ENCODE measurements around the gene CTIF.

The CTIF gene

GRCh38 chr18:48724442-48724841 lies 185.6 kb downstream of the CTIF start:
- peaks cover 31% of the 10 kb centered on the region for H3K4me1 Mint-ChIP-seq
- no peak for DNase-seq
- peaks cover 22% of the 10 kb centered on the region for H3K9me3 Mint-ChIP-seq
- H3K36me3 Mint-ChIP-seq (ENCODE audit: low read depth), result peaks cover 32% of the 10 kb centered on the region
- peak overlapping the region; percentile 49 for H3K27ac Mint-ChIP-seq
- peaks cover 10% of the 10 kb centered on the region for H3K27me3 Mint-ChIP-seq (ENCODE audit: low read depth, poor library complexity)
- no peak overlapping the region for H3K4me3 Mint-ChIP-seq
- TF ChIP-seq CTCF (IDR thresholded peaks at IDR 0.05), result no peak

- Mint-ChIP-seq H3K4me3 (no peak overlapping the region), H3K9me3 (peaks cover 22% of the 10 kb centered on the region), H3K27me3 (ENCODE audit: low read depth, poor library complexity) (peaks cover 10% of the 10 kb centered on the region), H3K4me1 (peaks cover 32% of the 10 kb centered on the region), H3K36me3 (ENCODE audit: low read depth) (peaks cover 31% of the 10 kb centered on the region), H3K27ac (peak overlapping the region; percentile 49)
- no peak for DNase-seq
- no peak for TF ChIP-seq CTCF (IDR thresholded peaks at IDR 0.05)
Observed at GRCh38 chr18:48724939-48725338, 186.1 kb downstream of the CTIF start.

GRCh38 chr18:48725562-48725961 lies 186.7 kb downstream of the CTIF start:
- Mint-ChIP-seq H3K27me3 (ENCODE audit: low read depth, poor library complexity) (peaks cover 10% of the 10 kb centered on the region), H3K36me3 (ENCODE audit: low read depth) (peaks cover 31% of the 10 kb centered on the region), H3K27ac (peak overlapping the region; percentile 44), H3K4me3 (no peak overlapping the region), H3K9me3 (peaks cover 22% of the 10 kb centered on the region), H3K4me1 (peaks cover 25% of the 10 kb centered on the region)
- TF ChIP-seq CTCF (IDR thresholded peaks at IDR 0.05), result no peak
- no peak for DNase-seq

- DNase-seq, result no peak
- no peak for TF ChIP-seq CTCF (IDR thresholded peaks at IDR 0.05)
- H3K4me1 Mint-ChIP-seq, result peaks cover 28% of the 10 kb centered on the region
- H3K27me3 Mint-ChIP-seq (ENCODE audit: low read depth, poor library complexity), result peaks cover 10% of the 10 kb centered on the region
- peaks cover 31% of the 10 kb centered on the region for H3K36me3 Mint-ChIP-seq (ENCODE audit: low read depth)
- H3K27ac Mint-ChIP-seq, result no peak overlapping the region
- peaks cover 22% of the 10 kb centered on the region for H3K9me3 Mint-ChIP-seq
- H3K4me3 Mint-ChIP-seq, result no peak overlapping the region
Observed at GRCh38 chr18:48727681-48728080, 188.8 kb downstream of the CTIF start.

- H3K36me3 Mint-ChIP-seq (ENCODE audit: low read depth), result peaks cover 31% of the 10 kb centered on the region
- no peak for TF ChIP-seq CTCF (IDR thresholded peaks at IDR 0.05)
- H3K27me3 Mint-ChIP-seq (ENCODE audit: low read depth, poor library complexity), result peaks cover 10% of the 10 kb centered on the region
- peaks cover 22% of the 10 kb centered on the region for H3K9me3 Mint-ChIP-seq
- H3K4me1 Mint-ChIP-seq, result peaks cover 34% of the 10 kb centered on the region
- H3K27ac Mint-ChIP-seq, result no peak overlapping the region
- H3K4me3 Mint-ChIP-seq, result no peak overlapping the region
- no peak for DNase-seq
Observed at GRCh38 chr18:48728204-48728833, 189.5 kb downstream of the CTIF start.

- Mint-ChIP-seq H3K27ac (peak overlapping the region; percentile 88), H3K4me3 (no peak overlapping the region), H3K27me3 (ENCODE audit: low read depth, poor library complexity) (peaks cover 10% of the 10 kb centered on the region), H3K9me3 (peaks cover 22% of the 10 kb centered on the region), H3K4me1 (peaks cover 42% of the 10 kb centered on the region), H3K36me3 (ENCODE audit: low read depth) (peaks cover 31% of the 10 kb centered on the region)
- no peak for TF ChIP-seq CTCF (IDR thresholded peaks at IDR 0.05)
- DNase-seq, result no peak
Observed at GRCh38 chr18:48729404-48729803, 190.6 kb downstream of the CTIF start.
